ENCODE measurements around the gene ZIC2.

The ZIC2 gene

GRCh38 chr13:99992949-99993351, 11.4 kb downstream of the ZIC2 start:
- no peak for TF ChIP-seq TAF1 (IDR thresholded peaks at IDR 0.05; ENCODE audit: borderline replicate concordance, insufficient read depth, low read length)
- no peak for TF ChIP-seq REST (IDR thresholded peaks at IDR 0.05; ENCODE audit: insufficient read depth in 1 of 2, low read depth in 2 of 2, low read length in 2 of 2)
- no peak for TF ChIP-seq FOXP2 (optimal IDR thresholded peaks at IDR 0.05; ENCODE audit: borderline replicate concordance, extremely low read depth, extremely low read length, insufficient read depth)
- no peak for TF ChIP-seq SIN3A (IDR thresholded peaks at IDR 0.05; ENCODE audit: borderline replicate concordance, insufficient read depth, low read length)
- no peak for TF ChIP-seq POLR2AphosphoS5 (IDR thresholded peaks at IDR 0.05; ENCODE audit: low read depth, low read length)

GRCh38 chr13:99993660-99994637, 12.4 kb downstream of the ZIC2 start:
- TF ChIP-seq REST (IDR thresholded peaks at IDR 0.05; ENCODE audit: insufficient read depth in 1 of 2, low read depth in 2 of 2, low read length in 2 of 2), result no peak
- TF ChIP-seq TAF1 (IDR thresholded peaks at IDR 0.05; ENCODE audit: borderline replicate concordance, insufficient read depth, low read length), result no peak
- TF ChIP-seq FOXP2 (optimal IDR thresholded peaks at IDR 0.05; ENCODE audit: borderline replicate concordance, extremely low read depth, extremely low read length, insufficient read depth), result no peak
- TF ChIP-seq SIN3A (IDR thresholded peaks at IDR 0.05; ENCODE audit: borderline replicate concordance, insufficient read depth, low read length), result no peak
- no peak for TF ChIP-seq POLR2AphosphoS5 (IDR thresholded peaks at IDR 0.05; ENCODE audit: low read depth, low read length)

- TF ChIP-seq REST (IDR thresholded peaks at IDR 0.05; ENCODE audit: insufficient read depth in 1 of 2, low read depth in 2 of 2, low read length in 2 of 2) (no peak), SIN3A (IDR thresholded peaks at IDR 0.05; ENCODE audit: borderline replicate concordance, insufficient read depth, low read length) (no peak), POLR2AphosphoS5 (IDR thresholded peaks at IDR 0.05; ENCODE audit: low read depth, low read length) (no peak), TAF1 (IDR thresholded peaks at IDR 0.05; ENCODE audit: borderline replicate concordance, insufficient read depth, low read length) (no peak)
These were observed 13.0 kb downstream of the ZIC2 start for GRCh38 chr13:99994638-99995020.

- TF ChIP-seq POLR2AphosphoS5 (IDR thresholded peaks at IDR 0.05; ENCODE audit: low read depth, low read length), result no peak
- TF ChIP-seq FOXP2 (optimal IDR thresholded peaks at IDR 0.05; ENCODE audit: borderline replicate concordance, extremely low read depth, extremely low read length, insufficient read depth), result no peak
These were observed 13.6 kb downstream of the ZIC2 start for GRCh38 chr13:99995104-99995588.

- TF ChIP-seq REST (IDR thresholded peaks at IDR 0.05; ENCODE audit: insufficient read depth in 1 of 2, low read depth in 2 of 2, low read length in 2 of 2), result no peak
- TF ChIP-seq POLR2AphosphoS5 (IDR thresholded peaks at IDR 0.05; ENCODE audit: low read depth, low read length), result no peak
- TF ChIP-seq FOXP2 (optimal IDR thresholded peaks at IDR 0.05; ENCODE audit: borderline replicate concordance, extremely low read depth, extremely low read length, insufficient read depth), result no peak
- TF ChIP-seq SIN3A (IDR thresholded peaks at IDR 0.05; ENCODE audit: borderline replicate concordance, insufficient read depth, low read length), result no peak
- no peak for TF ChIP-seq TAF1 (IDR thresholded peaks at IDR 0.05; ENCODE audit: borderline replicate concordance, insufficient read depth, low read length)
These were observed 14.2 kb downstream of the ZIC2 start for GRCh38 chr13:99995589-99996380.

All from PFSK-1 (cell line).